Measurements from ENCODE around the gene NPY1R. TPM values are rescaled to one million over a fixed set of nuclear protein-coding genes. Genes with fewer than 3 reads are reported as not detected.

NPY1R gene
- total and polyA plus RNA-seq, 10 of the 15 experiments (the other 5 are each of a cell fraction or from before 2014, with no cell fraction given): not detected

GRCh38 chr4:163367651-163368050 is 35.3 kb upstream of the NPY1R start (continued):
- TF ChIP-seq HCFC1 (IDR thresholded peaks at IDR 0.05; ENCODE audit: low read length) (no peak), GABPA (IDR thresholded peaks at IDR 0.05; ENCODE audit: low read depth) (no peak), CBX5 (IDR thresholded peaks at IDR 0.05; ENCODE audit: low read depth) (no peak), RCOR1 (conservative IDR thresholded peaks at IDR 0.05; ENCODE audit: low read depth, low read length) (no peak), SMC3 (IDR thresholded peaks at IDR 0.05; ENCODE audit: borderline replicate concordance, low read length) (no peak), POLR2A (IDR thresholded peaks at IDR 0.05; ENCODE audit: low read depth, low read length) (no peak), PBX3 (IDR thresholded peaks at IDR 0.05; ENCODE audit: insufficient replicate concordance, low read depth, low read length) (no peak)

DNA sequence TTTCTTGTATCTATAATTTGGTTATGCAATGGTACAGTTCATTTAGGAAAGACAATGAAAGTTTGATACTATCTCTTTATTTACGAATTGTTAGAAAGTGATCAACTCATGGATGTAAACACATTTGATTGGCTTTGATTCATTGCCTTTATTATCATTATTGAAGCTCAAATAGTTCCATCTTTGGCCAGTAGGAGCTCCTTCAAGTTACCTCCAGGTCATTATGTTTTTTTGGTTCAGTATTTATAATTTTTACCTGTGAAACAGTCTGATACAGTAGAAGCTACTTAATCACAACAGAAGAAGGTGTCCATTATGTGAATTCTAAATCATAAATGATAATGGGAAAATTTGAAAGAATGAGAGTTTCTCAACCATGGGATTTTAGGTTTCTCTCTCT is 23.7 kb upstream of the NPY1R start:
- no peak for FAIRE-seq
- intact Hi-C loops (cut with micrococcal nuclease; ENCODE audit: unreplicated experiment): no loop called here

More for the DNA sequence above, 23.7 kb upstream of the NPY1R start:
- WGBS (ENCODE audit: insufficient coverage, insufficient replicate concordance, low lambda C conversion rate, missing lambda C conversion rate): 0% methylated on average over 1 of the region's 1 CpG
- H3K27ac ChIP-seq (ENCODE audit: control insufficient read depth, insufficient read depth): no peak overlapping the region
- ChIA-PET POLR2A (no interaction called here), CTCF (no interaction called here), RAD21 (ENCODE audit: unreplicated experiment) (no interaction called here), SMC1A (ENCODE audit: uncharacterized antibody, unreplicated experiment) (interaction anchor here (1.1 to 1.4 kb wide), 3 partner anchors 27 to 37 kb away, joined by 3 to 4 read pairs (median 3); no protein-coding TSS in a partner anchor)
- H3K27me3 ChIP-seq (replicated peaks in 1 of 2; ENCODE audit: control insufficient read depth in 2 of 2, insufficient read depth in 2 of 2, low read length in 1 of 2): peaks cover 0 to 1% of the 10 kb centered on the region in 2 experiments; a peak in 1 of 4 replicates
- no peaks in the 10 kb centered on the region for H3K9me3 ChIP-seq (replicated peaks; ENCODE audit: control insufficient read depth, insufficient read depth, low read length)
- no peak overlapping the region for H3K4me2 ChIP-seq (ENCODE audit: control insufficient read depth, insufficient read depth)
- H4K20me1 ChIP-seq (ENCODE audit: control insufficient read depth, insufficient read depth): no peaks in the 10 kb centered on the region
- ATAC-seq: no peak
- no peaks in the 10 kb centered on the region for H3K4me1 ChIP-seq (ENCODE audit: control insufficient read depth, insufficient read depth, low read length)
- no peaks in the 10 kb centered on the region for H3K79me2 ChIP-seq (ENCODE audit: control insufficient read depth, insufficient read depth, low read length)
- no peak for TF ChIP-seq SMAD5 (IDR thresholded peaks at IDR 0.05; ENCODE audit: low read depth)
- 0 out of 6 replicates have a peak, but pooled peaks of 1 of the 3 experiments have one; percentile 10 for TF ChIP-seq CTCF (IDR thresholded peaks at IDR 0.05 in 2 of 3, conservative IDR thresholded peaks at IDR 0.05 in 1 of 3; ENCODE audit: control insufficient read depth in 2 of 3, extremely low read depth in 1 of 3, insufficient read depth in 1 of 3, low read depth in 3 of 3, low read length in 3 of 3)
- H2AFZ ChIP-seq (ENCODE audit: control insufficient read depth, low read depth, low read length): no peak overlapping the region
- BruUV-seq (replicated peaks): no TSS peak
- no peak overlapping the region for H3K9ac ChIP-seq (ENCODE audit: control insufficient read depth, insufficient read depth, low read length)
- in situ Hi-C loops (cut with MboI): no loop called here
- no peaks in the 10 kb centered on the region for H3K36me3 ChIP-seq (ENCODE audit: control insufficient read depth in 2 of 2, insufficient read depth in 2 of 2, low read length in 1 of 2)
- no peak overlapping the region for H3K4me3 ChIP-seq
- DNase-seq (ENCODE audit: low read depth, low spot score): no peak
